CD4-positive, alpha-beta T cell (primary cell): ENCODE results near the gene SPDYE3. TPM values are rescaled to one million over a fixed set of nuclear protein-coding genes. Genes with fewer than 3 reads are reported as not detected.
A peak's percentile ranks its signal among the peaks of the same experiment; 100 is the strongest.
"Not testable (repeated sequence)": the region's sequence is repeated elsewhere in the genome, so short reads cannot be mapped to it uniquely, and the experiment has no call there.

Experiments used
- ATAC-seq: fragments of 200-7000 bp; cut with Tn5 transposase; one replicate; pipeline ENCODE4 v1.10.0; 2022; ENCODE audit warnings: mild to moderate bottlenecking; ENCODE audit not compliant: poor library complexity
- CTCF ChIA-PET: fragments of 350-600 bp; sonication (Branson Sonifier 250); formaldehyde crosslinking; loops from one replicate; lab custom pipeline; 2021; ENCODE audit warnings: antibody characterized with exemption, inconsistent platforms; lab: Charles Lee
- POLR2A ChIA-PET: fragments of 350-600 bp; sonication (Branson Sonifier 250); formaldehyde crosslinking; loops from one replicate; lab custom pipeline; 2021; ENCODE audit warnings: antibody characterized with exemption, inconsistent platforms; lab: Charles Lee
- DNase-seq, 14 experiments: peaks; one replicate each; pipeline ENCODE4 v3.0.0-alpha.2; 2013 to 2020; ENCODE audit warnings: mixed read lengths in 2 of 14
- H3K27ac ChIP-seq, 2 donors: one replicate each; pipeline versions ENCODE4 v1.5.1 to v1.7.0; 2013; ENCODE audit warnings: low read length in 2 of 2, low read depth in 1 of 2, mild to moderate bottlenecking in 1 of 2
- H3K27me3 ChIP-seq, 2 experiments: 1 replicate in 1 of 2; 2 replicates in 1 of 2; pipeline versions ENCODE4 v1.6.1 to v1.7.0; 2013; ENCODE audit warnings: low read length in 2 of 2, control low read depth in 1 of 2, mild to moderate bottlenecking in 1 of 2, moderate library complexity in 1 of 2; ENCODE audit not compliant: insufficient read depth in 2 of 2, control insufficient read depth in 1 of 2
- H3K36me3 ChIP-seq: one replicate; pipeline ENCODE4 v1.6.1; 2013; ENCODE audit warnings: low read length, control low read depth; ENCODE audit not compliant: insufficient read depth
- H3K4me1 ChIP-seq: one replicate; pipeline ENCODE4 v1.6.1; 2013; ENCODE audit warnings: low read length, control low read depth; ENCODE audit not compliant: insufficient read depth
- H3K4me3 ChIP-seq: one replicate; pipeline ENCODE4 v1.5.1; 2013; ENCODE audit warnings: mild to moderate bottlenecking, low read length, moderate library complexity
- H3K9me3 ChIP-seq, 2 experiments: 1 replicate in 1 of 2; 2 replicates in 1 of 2; pipeline versions ENCODE4 v1.6.1 to v1.7.0; 2013; ENCODE audit warnings: low read length in 2 of 2, mild to moderate bottlenecking in 2 of 2, control low read depth in 1 of 2, moderate library complexity in 1 of 2; ENCODE audit not compliant: control insufficient read depth in 1 of 2, insufficient read depth in 1 of 2
- H3K27ac Mint-ChIP-seq: one replicate; pipeline ENCODE4 v1.8.0; 2020; ENCODE audit warnings: mixed read lengths
- H3K27me3 Mint-ChIP-seq: one replicate; pipeline ENCODE4 v1.8.0; 2021; ENCODE audit warnings: mixed read lengths
- H3K36me3 Mint-ChIP-seq: one replicate; pipeline ENCODE4 v1.8.0; 2021; ENCODE audit warnings: low read depth, mixed read lengths
- H3K4me1 Mint-ChIP-seq: one replicate; pipeline ENCODE4 v1.8.0; 2021; ENCODE audit warnings: low read depth, mixed read lengths
- H3K4me3 Mint-ChIP-seq: one replicate; pipeline ENCODE4 v1.8.0; 2020; ENCODE audit warnings: mild to moderate bottlenecking, mixed read lengths
- H3K9me3 Mint-ChIP-seq: one replicate; pipeline ENCODE4 v1.8.0; 2020; ENCODE audit warnings: mixed read lengths
- intact Hi-C, 2 experiments: fragments of 100-400 bp; cut with DNase I in 1 of 2; cut with micrococcal nuclease in 1 of 2; formaldehyde crosslinking; loops; one replicate each; pipeline versions ENCODE4 v1.15.1 to v1.9.0; 2023 to 2025; cut with DNase I, micrococcal nuclease
- total RNA-seq, 174 experiments: library from RNA in 2 of 174; stranded (reverse) in 2 of 174; gene quantifications; one replicate each; pipeline ENCODE4 v1.2.3 and lab custom pipeline; 2021 to 2026
- TF ChIP-seq, protein P1 (sequence below): fragments of 200-600 bp; IDR thresholded peaks from one replicate; pipeline ENCODE4 v1.8.0; 2022; ENCODE audit warnings: antibody characterized with exemption, mild to moderate bottlenecking

SPDYE3 gene
- total RNA-seq, 2 experiments from 2014 or later = not detected

GRCh38 chr7:100345288-100345672 lies 37.8 kb downstream of the SPDYE3 start:
- peaks cover 16% of the 10 kb centered on the region for H3K4me1 ChIP-seq
- H3K9me3 Mint-ChIP-seq, H3K27me3 Mint-ChIP-seq, H3K27me3 ChIP-seq, H3K9me3 ChIP-seq: not testable (repeated sequence)
- Mint-ChIP-seq H3K4me1 (peaks cover 29% of the 10 kb centered on the region), H3K4me3 (peak overlapping the region; percentile 69), H3K36me3 (peaks cover 69% of the 10 kb centered on the region), H3K27ac (peak overlapping the region; percentile 95)
- H3K4me3 ChIP-seq = peak overlapping the region; percentile 19
- peak overlapping the region in 1 of 2 donors; percentile 45 for H3K27ac ChIP-seq
- intact Hi-C loops = loop anchor here in 1 of 2 experiments (5.0 to 10.0 kb wide), 2 partner anchors 70 to 82 kb away; partner anchors contain the start of genes MEPCE and ZCWPW1
- CTCF ChIA-PET = interaction anchor here (0.8 to 2.3 kb wide), 6 partner anchors 10 to 212 kb away, joined by 3 to 9 read pairs (median 4); partner anchors contain the start of gene ZCWPW1
- TF ChIP-seq, protein P1, sequence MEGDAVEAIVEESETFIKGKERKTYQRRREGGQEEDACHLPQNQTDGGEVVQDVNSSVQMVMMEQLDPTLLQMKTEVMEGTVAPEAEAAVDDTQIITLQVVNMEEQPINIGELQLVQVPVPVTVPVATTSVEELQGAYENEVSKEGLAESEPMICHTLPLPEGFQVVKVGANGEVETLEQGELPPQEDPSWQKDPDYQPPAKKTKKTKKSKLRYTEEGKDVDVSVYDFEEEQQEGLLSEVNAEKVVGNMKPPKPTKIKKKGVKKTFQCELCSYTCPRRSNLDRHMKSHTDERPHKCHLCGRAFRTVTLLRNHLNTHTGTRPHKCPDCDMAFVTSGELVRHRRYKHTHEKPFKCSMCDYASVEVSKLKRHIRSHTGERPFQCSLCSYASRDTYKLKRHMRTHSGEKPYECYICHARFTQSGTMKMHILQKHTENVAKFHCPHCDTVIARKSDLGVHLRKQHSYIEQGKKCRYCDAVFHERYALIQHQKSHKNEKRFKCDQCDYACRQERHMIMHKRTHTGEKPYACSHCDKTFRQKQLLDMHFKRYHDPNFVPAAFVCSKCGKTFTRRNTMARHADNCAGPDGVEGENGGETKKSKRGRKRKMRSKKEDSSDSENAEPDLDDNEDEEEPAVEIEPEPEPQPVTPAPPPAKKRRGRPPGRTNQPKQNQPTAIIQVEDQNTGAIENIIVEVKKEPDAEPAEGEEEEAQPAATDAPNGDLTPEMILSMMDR = peak; percentile 67
- POLR2A ChIA-PET = interaction anchor here (0.7 to 1.0 kb wide), 4 partner anchors 10 to 211 kb away, joined by 3 to 4 read pairs (median 4); no protein-coding TSS in a partner anchor
- ATAC-seq (peak; percentile 54), DNase-seq (peak; percentile 30 to 76 (median 58))
- peaks cover 56% of the 10 kb centered on the region for H3K36me3 ChIP-seq

DNA sequence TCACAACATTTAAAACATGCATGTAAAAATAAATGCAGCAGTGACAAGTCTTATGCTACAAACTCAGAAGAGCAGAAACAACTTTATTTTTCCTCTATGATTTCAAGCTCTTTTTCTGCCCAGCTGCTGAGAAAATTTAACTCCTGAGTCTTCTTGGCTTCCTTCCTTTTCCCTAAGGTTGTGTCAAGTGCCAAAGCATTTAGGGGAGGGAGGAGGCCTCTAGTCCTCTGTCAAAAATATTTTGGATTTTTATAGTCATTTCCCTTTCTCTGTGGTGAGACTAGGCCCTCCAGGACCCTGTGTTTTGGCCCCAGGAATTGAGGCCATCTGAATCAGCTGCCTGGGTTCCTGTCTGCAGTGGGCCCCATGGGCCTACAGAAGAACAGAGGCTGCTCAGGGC lies 39.4 kb downstream of the SPDYE3 start:
- no peaks in the 10 kb centered on the region for H3K27me3 Mint-ChIP-seq
- Histone ChIP-seq H3K27me3 (no peaks in the 10 kb centered on the region), H3K4me3 (no peak overlapping the region), H3K4me1 (peaks cover 25% of the 10 kb centered on the region), H3K36me3 (peaks cover 56% of the 10 kb centered on the region), H3K9me3 (no peaks in the 10 kb centered on the region), H3K27ac (no peak overlapping the region)
- intact Hi-C loops = loop anchor here in 1 of 2 experiments (2.0 to 10.0 kb wide), 3 partner anchors 72 to 214 kb away; partner anchors contain the start of genes MEPCE and ZCWPW1
- peak overlapping the region; percentile 62 for H3K27ac Mint-ChIP-seq
- ATAC-seq (no peak), DNase-seq (no peak)
- peaks cover 73% of the 10 kb centered on the region for H3K36me3 Mint-ChIP-seq
- H3K4me1 Mint-ChIP-seq = peaks cover 31% of the 10 kb centered on the region
- POLR2A ChIA-PET = interaction anchor here (1.0 to 1.2 kb wide), 2 partner anchors 82 to 180 kb away, joined by 3 to 4 read pairs; no protein-coding TSS in a partner anchor
- CTCF ChIA-PET = interaction anchor here (1.5 kb wide), 1 partner anchor 157 kb away, joined by 3 read pairs; no protein-coding TSS in a partner anchor
- no peaks in the 10 kb centered on the region for H3K9me3 Mint-ChIP-seq
- no peak overlapping the region for H3K4me3 Mint-ChIP-seq
- TF ChIP-seq, protein P1 = no peak

DNA sequence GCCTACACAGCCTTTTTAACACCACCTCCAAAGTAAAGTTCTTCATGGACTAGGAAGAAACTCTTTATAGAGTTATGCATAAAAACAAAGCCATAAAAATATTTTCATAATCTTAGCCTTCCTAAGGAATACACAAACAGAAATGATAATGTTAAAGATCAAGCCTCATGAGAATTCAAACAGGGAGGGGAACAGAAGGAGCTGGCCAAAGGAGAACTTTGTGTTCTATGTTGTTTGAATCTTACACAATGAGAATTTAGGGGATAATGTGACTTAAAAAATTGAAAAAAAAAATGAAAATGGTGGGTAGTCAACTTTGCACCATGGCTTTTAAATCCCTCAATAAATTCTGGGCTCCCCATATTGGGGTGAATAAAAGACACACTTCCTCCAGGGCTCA lies 41.3 kb downstream of the SPDYE3 start:
- H3K4me3 Mint-ChIP-seq = no peak overlapping the region
- H3K36me3 Mint-ChIP-seq = peaks cover 74% of the 10 kb centered on the region
- ChIA-PET CTCF (no interaction called here), POLR2A (no interaction called here)
- no peak overlapping the region for H3K4me3 ChIP-seq
- intact Hi-C loops = loop anchor here in 1 of 2 experiments (5.0 to 10.0 kb wide), 2 partner anchors 74 to 78 kb away; partner anchors contain the start of genes MEPCE and ZCWPW1
- H3K27me3 ChIP-seq = no peaks in the 10 kb centered on the region
- no peak overlapping the region for H3K27ac ChIP-seq
- no peaks in the 10 kb centered on the region for H3K9me3 ChIP-seq
- no peak for ATAC-seq
- peaks cover 22% of the 10 kb centered on the region for H3K4me1 Mint-ChIP-seq
- H3K4me1 ChIP-seq = peaks cover 41% of the 10 kb centered on the region
- no peak for DNase-seq
- no peaks in the 10 kb centered on the region for H3K27me3 Mint-ChIP-seq
- no peak overlapping the region for H3K27ac Mint-ChIP-seq
- TF ChIP-seq, protein P1 = no peak
- H3K36me3 ChIP-seq = peaks cover 59% of the 10 kb centered on the region
- no peaks in the 10 kb centered on the region for H3K9me3 Mint-ChIP-seq
